Stimulated activated naive CD4-positive, alpha-beta T cell treated with Interleukin-2 at 50 U/mL for 16 hours (primary cell): ENCODE results near the gene IL7R.
"Not testable (repeated sequence)": the region's sequence is repeated elsewhere in the genome, so short reads cannot be mapped to it uniquely, and the experiment has no call there.

Experiments used
- DNase-seq: peaks from one replicate; lab custom pipeline; 2025; lab: John Stamatoyannopoulos, UW

IL7R gene

GRCh38 chr5:35876454-35876853 is 19.8 kb downstream of the IL7R start:
- no peak for DNase-seq

- DNase-seq: no peak
Measured at GRCh38 chr5:35876922-35877321, 20.2 kb downstream of the IL7R start.

- no peak for DNase-seq
Measured at GRCh38 chr5:35877655-35878054, 21.0 kb downstream of the IL7R start.

GRCh38 chr5:35878079-35878478 is 21.4 kb downstream of the IL7R start:
- DNase-seq: no peak

- DNase-seq: no peak
Measured at GRCh38 chr5:35879096-35879495, 22.4 kb downstream of the IL7R start.

GRCh38 chr5:35879649-35880048 is 23.0 kb downstream of the IL7R start:
- no peak for DNase-seq

- no peak for DNase-seq
Measured at GRCh38 chr5:35880156-35880555, 23.5 kb downstream of the IL7R start.

- no peak for DNase-seq
Measured at GRCh38 chr5:35881758-35882157, 25.1 kb downstream of the IL7R start.

GRCh38 chr5:35884191-35884769 is 27.6 kb downstream of the IL7R start:
- DNase-seq: no peak

GRCh38 chr5:35884773-35885172 is 28.1 kb downstream of the IL7R start:
- no peak for DNase-seq

GRCh38 chr5:35886381-35886780 is 29.7 kb downstream of the IL7R start:
- DNase-seq: no peak

GRCh38 chr5:35887321-35888100 is 30.8 kb downstream of the IL7R start:
- DNase-seq: no peak

- no peak for DNase-seq
Measured at GRCh38 chr5:35890021-35891020, 33.6 kb downstream of the IL7R start.

- DNase-seq: not testable (repeated sequence)
Measured at GRCh38 chr5:35892799-35893198, 36.1 kb downstream of the IL7R start.

GRCh38 chr5:35894131-35894530 is 37.4 kb downstream of the IL7R start:
- DNase-seq: no peak

GRCh38 chr5:35898952-35899660 is 42.4 kb downstream of the IL7R start:
- DNase-seq: no peak

GRCh38 chr5:35899800-35900199 is 43.1 kb downstream of the IL7R start:
- no peak for DNase-seq

- no peak for DNase-seq
Measured at GRCh38 chr5:35900972-35901695, 44.4 kb downstream of the IL7R start.

GRCh38 chr5:35902046-35902672 is 45.5 kb downstream of the IL7R start:
- no peak for DNase-seq

- DNase-seq: no peak
Measured at GRCh38 chr5:35903631-35904203, 47.0 kb downstream of the IL7R start.
